Measurements from ENCODE around the gene GID8. TPM values are rescaled to one million over a fixed set of nuclear protein-coding genes. Genes with fewer than 3 reads are reported as not detected.

The GID8 gene
- total and polyA plus RNA-seq, 9 of the 15 experiments (the other 6 are each of a cell fraction or from before 2014, with no cell fraction given): 7.5 to 31.6 (median 22.2) TPM

DNA sequence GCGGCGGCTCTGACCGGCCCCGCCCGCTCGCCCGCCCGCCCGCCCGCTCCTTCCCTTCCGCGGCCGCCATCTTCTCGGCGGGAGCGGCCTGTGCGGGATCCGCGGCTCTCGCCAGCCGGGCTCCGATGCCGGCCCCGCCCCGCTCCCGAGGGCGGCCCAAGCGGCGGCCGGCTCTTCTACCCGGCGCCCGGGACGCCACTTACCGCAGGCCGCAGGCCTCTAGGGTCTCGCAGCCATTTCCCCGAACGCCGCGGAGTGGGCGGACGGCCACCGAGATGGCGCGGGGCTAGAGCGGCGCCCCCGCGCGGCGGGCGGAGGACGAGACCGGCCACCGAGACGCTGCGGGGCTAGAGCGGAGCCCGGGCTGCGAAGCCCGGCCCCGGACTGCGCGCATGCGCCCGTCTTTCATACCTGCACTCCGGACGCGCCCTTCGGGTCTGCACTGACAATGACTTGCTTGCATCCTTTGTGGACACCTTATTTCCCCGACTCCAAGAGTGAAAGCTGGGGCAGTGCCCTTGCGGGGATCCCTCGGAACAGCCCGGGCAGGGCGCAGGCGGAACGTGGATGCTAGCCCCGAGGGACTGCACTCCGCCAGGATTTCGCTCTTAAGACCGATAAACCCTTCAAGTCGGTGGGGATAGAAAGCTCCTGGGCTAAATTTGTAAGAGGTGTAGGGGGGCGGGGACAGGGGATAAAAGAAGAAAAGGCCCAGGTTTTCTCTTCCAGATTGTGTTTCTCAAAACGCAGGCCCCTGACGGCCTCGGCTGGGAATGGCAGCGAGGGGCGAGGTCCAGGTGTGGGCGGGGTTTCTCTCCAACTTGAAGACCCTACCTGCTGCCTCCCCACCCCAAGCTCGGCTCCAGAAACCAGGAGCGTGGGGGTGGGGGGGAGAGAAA is 11.5 kb upstream of the GID8 start, which contains the start of gene DIDO1 (continued):
- TF ChIP-seq ARID3B (CRISPR knock-in tag; IDR thresholded peaks at IDR 0.05; ENCODE audit: borderline replicate concordance) (no peak), CCNT2 (IDR thresholded peaks at IDR 0.05; ENCODE audit: borderline replicate concordance, extremely low read depth, insufficient read length, low read depth, low read length) (peak; percentile 95), ZNF253 (CRISPR knock-in tag; conservative IDR thresholded peaks at IDR 0.05) (no peak), E2F8 (IDR thresholded peaks at IDR 0.05; ENCODE audit: low read depth, partially characterized antibody) (peak; percentile 52), ARID1B (IDR thresholded peaks at IDR 0.05) (no peak), MECOM (CRISPR knock-in tag; IDR thresholded peaks at IDR 0.05) (no peak), ZNF696 (CRISPR knock-in tag; conservative IDR thresholded peaks at IDR 0.05) (no peak), FOXK1 (CRISPR knock-in tag; IDR thresholded peaks at IDR 0.05; ENCODE audit: borderline replicate concordance) (no peak), ZNF561 (CRISPR knock-in tag; conservative IDR thresholded peaks at IDR 0.05) (no peak), RCOR1 (IDR thresholded peaks at IDR 0.05; ENCODE audit: borderline replicate concordance in 1 of 2, low read depth in 2 of 2, low read length in 2 of 2) (peak in 1 of 2 experiments; percentile 53; a peak in 1 of 4 replicates), KDM4B (IDR thresholded peaks at IDR 0.05; ENCODE audit: borderline replicate concordance in 2 of 2, low read depth in 1 of 2) (no peak), TBL1XR1 (IDR thresholded peaks at IDR 0.05; ENCODE audit: low read length in 2 of 2) (no peak), RBFOX2 (IDR thresholded peaks at IDR 0.05; ENCODE audit: low read depth, low read length) (peak; percentile 91), ZNF695 (CRISPR knock-in tag; IDR thresholded peaks at IDR 0.05) (no peak), CXXC5 (CRISPR knock-in tag; IDR thresholded peaks at IDR 0.05) (peak; percentile 89), KLF10 (CRISPR knock-in tag; IDR thresholded peaks at IDR 0.05) (no peak)
- TF ChIP-seq, protein P1, sequence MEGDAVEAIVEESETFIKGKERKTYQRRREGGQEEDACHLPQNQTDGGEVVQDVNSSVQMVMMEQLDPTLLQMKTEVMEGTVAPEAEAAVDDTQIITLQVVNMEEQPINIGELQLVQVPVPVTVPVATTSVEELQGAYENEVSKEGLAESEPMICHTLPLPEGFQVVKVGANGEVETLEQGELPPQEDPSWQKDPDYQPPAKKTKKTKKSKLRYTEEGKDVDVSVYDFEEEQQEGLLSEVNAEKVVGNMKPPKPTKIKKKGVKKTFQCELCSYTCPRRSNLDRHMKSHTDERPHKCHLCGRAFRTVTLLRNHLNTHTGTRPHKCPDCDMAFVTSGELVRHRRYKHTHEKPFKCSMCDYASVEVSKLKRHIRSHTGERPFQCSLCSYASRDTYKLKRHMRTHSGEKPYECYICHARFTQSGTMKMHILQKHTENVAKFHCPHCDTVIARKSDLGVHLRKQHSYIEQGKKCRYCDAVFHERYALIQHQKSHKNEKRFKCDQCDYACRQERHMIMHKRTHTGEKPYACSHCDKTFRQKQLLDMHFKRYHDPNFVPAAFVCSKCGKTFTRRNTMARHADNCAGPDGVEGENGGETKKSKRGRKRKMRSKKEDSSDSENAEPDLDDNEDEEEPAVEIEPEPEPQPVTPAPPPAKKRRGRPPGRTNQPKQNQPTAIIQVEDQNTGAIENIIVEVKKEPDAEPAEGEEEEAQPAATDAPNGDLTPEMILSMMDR (IDR thresholded peaks at IDR 0.05 in 2 of 3, conservative IDR thresholded peaks at IDR 0.05 in 1 of 3; ENCODE audit: insufficient read depth in 2 of 3, low read depth in 1 of 3, low read length in 3 of 3): peak; percentile 50 to 55 (median 54)
- TF ChIP-seq, protein P2, sequence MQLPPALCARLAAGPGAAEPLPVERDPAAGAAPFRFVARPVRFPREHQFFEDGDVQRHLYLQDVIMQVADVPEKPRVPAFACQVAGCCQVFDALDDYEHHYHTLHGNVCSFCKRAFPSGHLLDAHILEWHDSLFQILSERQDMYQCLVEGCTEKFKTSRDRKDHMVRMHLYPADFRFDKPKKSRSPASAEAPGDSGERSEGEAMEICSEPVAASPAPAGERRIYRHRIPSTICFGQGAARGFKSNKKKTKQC (CRISPR knock-in tag; IDR thresholded peaks at IDR 0.05): no peak
- TF ChIP-seq, protein P3, sequence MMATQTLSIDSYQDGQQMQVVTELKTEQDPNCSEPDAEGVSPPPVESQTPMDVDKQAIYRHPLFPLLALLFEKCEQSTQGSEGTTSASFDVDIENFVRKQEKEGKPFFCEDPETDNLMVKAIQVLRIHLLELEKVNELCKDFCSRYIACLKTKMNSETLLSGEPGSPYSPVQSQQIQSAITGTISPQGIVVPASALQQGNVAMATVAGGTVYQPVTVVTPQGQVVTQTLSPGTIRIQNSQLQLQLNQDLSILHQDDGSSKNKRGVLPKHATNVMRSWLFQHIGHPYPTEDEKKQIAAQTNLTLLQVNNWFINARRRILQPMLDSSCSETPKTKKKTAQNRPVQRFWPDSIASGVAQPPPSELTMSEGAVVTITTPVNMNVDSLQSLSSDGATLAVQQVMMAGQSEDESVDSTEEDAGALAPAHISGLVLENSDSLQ (IDR thresholded peaks at IDR 0.05): no peak
